DMS53 (cell line): Measurements from ENCODE around the gene CNTD1.
A peak's percentile ranks its signal among the peaks of the same experiment; 100 is the strongest.

Experiments
- DNase-seq: peaks from one replicate; lab custom pipeline; 2025; lab: John Stamatoyannopoulos, UW

Gene CNTD1

GRCh38 chr17:42806249-42806648 lies 7.6 kb downstream of the CNTD1 start:
- DNase-seq = peak; percentile 56

- DNase-seq = no peak
These were observed 10.6 kb downstream of the CNTD1 start for GRCh38 chr17:42809250-42809649.

DNA sequence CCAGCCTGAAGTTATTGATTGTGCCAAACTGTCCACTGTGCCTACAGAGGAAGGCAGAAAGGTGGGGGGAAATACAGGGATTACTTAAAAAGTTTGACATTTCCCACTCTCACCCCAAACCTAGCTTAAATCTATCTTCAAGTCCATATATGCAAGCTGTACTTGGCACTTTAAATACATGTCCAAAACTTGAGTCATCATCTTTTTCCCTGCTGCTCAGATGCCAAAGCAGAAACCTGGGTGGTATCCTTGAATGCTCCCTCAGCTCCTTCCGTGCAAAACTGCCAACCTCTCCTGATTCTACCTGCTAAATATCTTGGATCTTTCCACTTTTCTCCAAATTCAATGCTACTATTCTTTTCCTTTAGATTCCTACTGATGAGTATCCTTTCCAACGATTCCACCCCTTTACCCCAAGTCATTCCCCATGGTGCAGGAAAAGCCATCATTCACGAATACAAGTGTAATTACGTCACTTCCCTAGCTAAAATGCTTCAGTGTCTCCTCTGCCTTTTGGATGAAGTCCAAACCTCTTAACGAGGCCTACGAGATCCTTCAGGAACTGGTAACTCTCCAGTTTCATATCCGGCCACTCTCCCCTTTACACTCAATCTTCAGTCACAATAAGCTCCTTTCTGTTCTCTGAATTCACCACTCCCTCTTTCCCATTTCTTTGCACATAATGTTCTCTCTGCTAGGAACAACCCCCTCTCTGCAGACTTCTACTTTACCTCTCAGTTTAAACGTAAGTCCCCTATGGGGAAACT lies 16.2 kb downstream of the CNTD1 start:
- DNase-seq = no peak

GRCh38 chr17:42817866-42818265 lies 19.2 kb downstream of the CNTD1 start:
- DNase-seq = no peak

GRCh38 chr17:42818379-42818778 lies 19.7 kb downstream of the CNTD1 start:
- no peak for DNase-seq

GRCh38 chr17:42819939-42820535 lies 21.4 kb downstream of the CNTD1 start:
- peak; percentile 96 for DNase-seq

DNA sequence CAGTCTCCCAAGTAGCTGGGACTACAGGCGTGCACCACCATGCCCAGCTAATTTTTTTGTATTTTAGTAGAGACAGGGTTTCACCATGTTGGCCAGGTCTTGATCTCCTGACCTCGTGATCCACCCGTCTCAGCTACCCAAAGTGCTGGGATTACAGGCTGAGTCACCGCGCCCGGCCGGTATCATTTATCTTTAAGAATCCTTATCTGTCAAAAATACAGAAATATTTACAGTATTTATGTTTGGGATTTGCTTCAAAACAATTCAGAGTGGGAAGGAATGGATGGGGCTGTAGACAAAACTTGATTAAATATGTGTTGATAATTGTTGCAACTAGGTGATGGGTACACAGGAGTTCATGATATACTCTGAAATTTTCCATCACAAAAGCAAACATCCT lies 22.5 kb downstream of the CNTD1 start:
- DNase-seq = no peak

DNA sequence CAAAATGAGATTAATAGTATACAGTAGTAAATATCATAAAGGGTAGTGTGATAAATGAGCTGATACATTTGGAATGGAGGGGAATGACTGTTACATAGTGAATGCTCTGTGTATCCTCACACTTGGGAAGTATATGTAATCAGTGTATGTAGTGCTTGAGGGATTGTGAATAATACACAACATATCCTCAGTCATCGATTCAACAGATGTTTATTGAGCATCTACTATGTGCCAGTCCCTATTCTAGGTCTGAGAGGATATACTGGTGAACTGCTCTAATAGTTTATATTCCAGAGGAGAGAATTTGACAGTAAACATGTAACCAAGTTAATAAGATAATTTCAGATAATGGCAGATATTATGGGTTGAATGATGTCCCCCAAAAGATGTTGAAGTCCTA lies 28.8 kb downstream of the CNTD1 start:
- no peak for DNase-seq

DNA sequence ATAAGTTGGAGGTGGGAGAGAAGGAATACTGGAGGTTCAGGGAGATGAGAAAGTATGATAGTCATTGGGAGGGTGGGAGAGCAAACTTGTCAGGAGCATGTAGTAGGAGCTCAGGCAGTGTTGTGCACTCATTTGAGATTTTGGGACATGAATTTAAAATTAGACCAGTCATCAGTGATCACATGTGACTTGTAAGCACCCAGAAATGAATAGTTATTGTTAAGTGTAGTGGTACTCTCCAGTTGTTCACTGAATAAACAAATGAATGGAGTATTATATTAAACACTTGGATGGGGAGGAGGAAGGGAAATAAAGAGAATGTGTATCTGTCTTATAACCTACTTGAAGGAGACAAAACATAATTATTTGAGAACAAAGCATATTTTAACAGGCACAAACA lies 32.3 kb downstream of the CNTD1 start:
- no peak for DNase-seq

DNA sequence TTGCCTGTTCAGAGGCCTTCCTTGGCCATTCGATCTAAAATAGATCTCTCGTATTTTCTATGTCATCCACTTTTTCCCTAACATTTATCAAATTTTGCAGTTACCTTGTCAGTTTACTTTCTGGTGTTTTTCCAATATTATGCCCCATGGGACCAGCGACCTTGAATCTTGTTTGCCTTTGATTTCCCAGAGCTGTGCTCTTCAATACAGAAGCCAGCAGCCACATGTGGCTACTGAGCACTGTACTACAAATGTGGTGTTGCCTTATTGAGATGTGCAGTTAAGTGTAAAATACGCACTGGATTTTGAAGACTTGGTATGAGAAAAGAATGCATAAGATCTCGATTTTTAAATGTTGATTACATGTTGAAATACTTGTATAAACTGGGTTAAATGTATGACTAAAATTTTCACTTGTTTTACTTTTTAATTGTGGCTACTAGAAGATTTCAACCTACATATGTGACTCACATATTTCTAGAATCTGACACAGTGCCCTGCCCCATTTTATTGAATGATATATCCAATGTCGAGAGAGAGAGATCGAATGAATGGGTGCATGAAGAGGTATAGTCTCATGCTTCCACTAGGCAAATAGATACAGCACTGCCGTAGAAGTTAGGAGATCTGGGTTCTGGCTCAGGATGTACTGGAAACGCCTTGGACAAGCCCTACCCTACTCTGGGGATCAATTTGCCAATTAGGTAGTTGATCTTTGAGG lies 33.7 kb downstream of the CNTD1 start:
- no peak for DNase-seq

DNA sequence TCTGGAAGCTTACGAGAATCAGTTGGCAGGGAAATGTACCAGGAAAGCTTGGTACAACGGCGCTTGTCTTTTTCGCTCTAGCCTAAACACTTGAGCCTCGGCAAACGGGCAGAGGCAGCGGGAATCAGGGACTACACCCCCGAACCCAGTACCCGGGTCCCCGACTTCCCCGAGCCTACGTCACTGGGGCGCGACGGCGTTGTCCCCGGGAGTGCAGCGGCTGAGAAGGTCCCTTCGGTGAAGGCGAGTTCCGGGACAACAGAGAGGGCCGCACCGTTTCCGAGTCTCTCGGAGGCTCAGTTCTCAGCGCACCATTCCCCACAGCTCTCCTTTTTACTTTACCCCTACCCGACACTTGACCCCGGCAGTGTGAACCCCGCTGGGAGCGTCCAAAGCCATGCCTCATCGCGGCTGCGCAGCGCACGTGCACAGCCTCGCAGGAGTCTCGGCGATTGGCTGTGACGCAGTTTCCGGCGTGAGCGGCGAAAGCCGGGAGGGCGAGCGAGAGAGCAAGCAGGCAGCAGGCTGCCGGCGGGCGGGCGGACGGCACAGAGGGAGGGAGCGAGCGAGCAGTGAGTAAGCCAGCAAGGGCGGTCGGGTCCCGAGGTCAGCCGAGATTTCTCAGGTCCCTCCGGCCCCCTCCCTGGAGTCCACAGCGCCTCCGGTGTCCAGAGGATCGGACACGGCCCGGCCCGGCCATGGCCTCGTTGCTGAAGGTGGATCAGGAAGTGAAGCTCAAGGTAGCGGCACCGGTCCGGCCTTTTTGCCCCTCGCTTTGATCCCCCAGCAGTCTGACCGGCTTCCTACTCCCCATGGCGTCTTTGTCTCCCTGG lies 34.5 kb downstream of the CNTD1 start, which contains the start of gene PSME3:
PSME3 (plus strand) TSS at position 464 of the 833 bp plus-strand sequence; CDS start at position 699, 235 bp downstream.
- DNase-seq = peak; percentile 97

GRCh38 chr17:42833767-42834422 lies 35.2 kb downstream of the CNTD1 start:
- DNase-seq = peak; percentile 71

DNA sequence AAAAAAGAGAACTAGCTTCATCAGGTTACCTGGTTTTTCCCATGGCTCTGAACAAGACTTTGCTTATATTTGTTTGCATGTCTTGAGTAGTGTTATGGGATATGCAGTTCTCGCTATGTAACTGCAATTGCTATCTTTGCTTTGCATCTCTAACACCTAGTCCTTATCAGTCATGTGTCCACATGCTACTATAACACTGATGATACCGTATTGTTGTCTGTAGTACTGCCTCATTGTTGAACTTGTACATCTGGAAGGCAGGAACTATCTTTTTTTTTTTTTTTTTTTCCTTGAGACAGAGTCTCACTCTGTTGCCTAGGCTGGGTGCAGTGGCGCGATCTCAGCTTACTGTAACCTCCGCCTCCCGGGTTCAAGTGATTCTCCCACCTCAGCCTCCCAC lies 37.1 kb downstream of the CNTD1 start:
- DNase-seq = no peak

GRCh38 chr17:42841975-42842685 lies 43.5 kb downstream of the CNTD1 start:
- no peak for DNase-seq

GRCh38 chr17:42843358-42843934 lies 44.8 kb downstream of the CNTD1 start:
- peak; percentile 85 for DNase-seq

GRCh38 chr17:42844271-42844670 lies 45.6 kb downstream of the CNTD1 start, which contains the start of gene AOC2:
Gene AOC2 (plus strand): TSS chr17:42844580. CDS start chr17:42844627, 47 bp downstream.
- DNase-seq = no peak

- DNase-seq = no peak
These were observed 46.3 kb downstream of the CNTD1 start for GRCh38 chr17:42844761-42845555.

DNA sequence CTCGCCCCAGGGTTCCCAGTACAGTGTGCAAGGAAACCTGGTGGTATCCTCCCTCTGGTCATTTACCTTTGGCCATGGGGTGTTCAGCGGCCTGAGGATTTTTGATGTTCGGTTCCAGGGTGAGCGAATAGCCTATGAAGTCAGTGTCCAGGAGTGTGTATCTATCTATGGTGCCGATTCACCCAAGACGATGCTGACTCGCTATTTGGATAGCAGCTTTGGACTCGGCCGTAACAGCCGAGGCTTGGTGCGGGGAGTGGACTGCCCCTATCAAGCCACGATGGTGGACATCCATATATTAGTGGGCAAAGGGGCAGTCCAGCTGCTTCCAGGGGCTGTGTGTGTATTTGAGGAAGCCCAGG lies 46.9 kb downstream of the CNTD1 start:
- DNase-seq = no peak

- DNase-seq = no peak
These were observed 47.4 kb downstream of the CNTD1 start for GRCh38 chr17:42845918-42846593.
